Right lung (tissue), 5 donors: ENCODE data around the gene GDF7. TPM values are rescaled to one million over a fixed set of nuclear protein-coding genes. Genes with fewer than 3 reads are reported as not detected.

Experiments
- DNase-seq, 2 donors: peaks; one replicate each; pipeline ENCODE4 v3.0.0-alpha.2; 2013
- polyA plus RNA-seq, 5 donors: library from polyadenylated mRNA; unstranded; fragments of 120-200 nt; gene quantifications; one replicate each; pipeline versions ENCODE4 v1.2.1 to v1.2.3, GENCODE V29; 2013; ENCODE audit warnings: inconsistent platforms in 1 of 5, low replicate concordance in 1 of 5; ENCODE audit not compliant: insufficient read length in 5 of 5, insufficient read depth in 1 of 5

Gene GDF7
- polyA plus RNA-seq, 5 donors: 0.16 to 0.40 (median 0.36) TPM

DNA sequence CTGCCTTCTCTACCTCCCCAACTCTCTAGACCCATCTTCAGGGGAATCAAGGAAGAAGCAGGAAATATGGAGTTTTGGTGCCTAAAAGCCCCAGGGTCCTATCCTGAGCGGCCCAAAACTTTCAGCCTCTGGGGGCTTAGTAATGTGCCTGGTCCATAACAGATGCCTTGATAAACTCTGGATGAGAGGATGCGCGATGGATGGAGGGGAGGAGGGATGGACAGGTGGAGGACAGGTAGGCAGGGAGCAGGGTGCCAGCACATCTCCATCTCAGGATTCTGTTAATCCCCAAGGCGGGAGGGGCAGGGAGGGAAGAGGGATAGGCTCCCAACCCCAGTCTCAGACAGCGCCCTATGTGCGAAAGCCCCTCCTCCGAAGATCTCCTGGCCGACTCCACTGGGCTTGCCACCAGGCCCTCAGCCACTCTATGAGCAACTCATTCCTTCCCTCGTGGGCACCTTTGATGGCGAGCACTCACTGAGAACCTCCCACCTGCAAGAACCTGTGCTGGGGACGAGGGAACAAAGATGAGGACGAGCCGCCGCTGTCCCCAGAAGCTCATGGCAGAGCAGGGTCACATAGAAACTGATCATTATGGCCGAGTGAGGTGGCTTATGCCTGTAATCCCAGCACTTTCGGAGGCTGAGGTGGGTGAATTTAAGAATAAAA is 39.1 kb upstream of the GDF7 start:
- no peak for DNase-seq

DNA sequence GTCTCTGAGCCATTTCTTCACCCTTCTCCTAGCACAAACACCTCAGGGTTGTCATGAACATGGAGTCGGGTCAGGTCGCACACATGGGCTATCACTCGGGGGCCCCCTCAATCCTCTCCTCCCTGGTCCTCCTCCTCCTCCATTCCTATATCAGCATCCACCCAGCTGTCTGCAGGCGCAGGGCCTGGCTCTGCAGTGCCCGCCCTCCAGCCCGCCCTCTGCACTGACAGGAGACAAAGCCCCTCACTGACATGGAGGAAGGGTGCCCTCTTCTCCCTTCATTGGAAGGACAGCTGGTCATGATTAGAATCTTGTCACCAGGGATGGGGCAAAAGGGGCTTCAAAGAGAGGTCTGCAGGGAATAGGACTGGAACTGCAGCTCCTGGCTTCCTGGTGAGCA is 37.8 kb upstream of the GDF7 start:
- no peak for DNase-seq

DNA sequence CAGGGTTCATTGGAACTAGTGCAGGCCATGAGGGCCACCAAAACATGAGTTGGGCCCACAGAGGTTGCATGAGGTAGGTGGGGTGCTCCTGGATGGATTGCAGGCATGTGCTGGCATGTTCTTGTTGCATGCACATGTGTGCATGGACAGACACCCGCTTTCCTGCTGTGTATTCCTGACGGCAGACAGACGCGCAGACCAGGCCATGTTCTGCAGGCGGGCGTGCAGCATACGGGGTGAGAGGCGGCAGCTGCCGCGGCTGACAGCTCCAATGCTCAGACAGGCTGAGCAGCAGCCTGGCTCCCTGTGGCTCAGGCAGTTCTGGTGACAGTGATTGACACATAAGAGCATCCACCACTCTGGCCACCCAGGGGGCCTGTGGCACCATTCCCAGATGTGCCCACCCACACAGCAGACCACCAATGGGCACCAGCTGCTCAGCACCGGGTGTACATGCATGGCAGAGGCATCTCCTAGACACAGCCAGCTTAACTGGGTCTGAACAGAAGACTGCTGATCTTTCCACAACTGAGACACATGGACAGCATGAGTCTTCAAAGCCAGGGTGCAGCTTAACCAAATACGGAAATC is 37.3 kb upstream of the GDF7 start:
- DNase-seq: no peak

DNA sequence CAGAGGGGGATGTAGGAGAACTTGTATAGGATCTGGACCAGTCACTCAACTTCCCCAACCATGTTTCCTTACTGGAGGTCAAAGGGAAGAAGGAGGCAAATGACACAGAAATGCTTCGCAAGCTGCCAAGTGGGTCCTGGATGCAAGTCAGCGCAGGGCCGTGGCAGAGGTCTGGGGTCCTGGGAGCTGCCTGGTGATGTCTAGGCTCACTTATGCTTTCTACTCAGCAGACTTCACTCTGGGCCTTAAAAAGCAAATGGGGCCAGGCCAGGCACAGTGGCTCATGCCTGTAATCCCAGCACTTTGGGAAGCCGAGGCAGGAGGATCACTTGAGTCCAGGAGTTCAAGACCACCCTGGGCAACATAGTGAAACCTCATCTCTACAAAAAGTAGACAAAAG is 36.0 kb upstream of the GDF7 start:
- no peak for DNase-seq

DNA sequence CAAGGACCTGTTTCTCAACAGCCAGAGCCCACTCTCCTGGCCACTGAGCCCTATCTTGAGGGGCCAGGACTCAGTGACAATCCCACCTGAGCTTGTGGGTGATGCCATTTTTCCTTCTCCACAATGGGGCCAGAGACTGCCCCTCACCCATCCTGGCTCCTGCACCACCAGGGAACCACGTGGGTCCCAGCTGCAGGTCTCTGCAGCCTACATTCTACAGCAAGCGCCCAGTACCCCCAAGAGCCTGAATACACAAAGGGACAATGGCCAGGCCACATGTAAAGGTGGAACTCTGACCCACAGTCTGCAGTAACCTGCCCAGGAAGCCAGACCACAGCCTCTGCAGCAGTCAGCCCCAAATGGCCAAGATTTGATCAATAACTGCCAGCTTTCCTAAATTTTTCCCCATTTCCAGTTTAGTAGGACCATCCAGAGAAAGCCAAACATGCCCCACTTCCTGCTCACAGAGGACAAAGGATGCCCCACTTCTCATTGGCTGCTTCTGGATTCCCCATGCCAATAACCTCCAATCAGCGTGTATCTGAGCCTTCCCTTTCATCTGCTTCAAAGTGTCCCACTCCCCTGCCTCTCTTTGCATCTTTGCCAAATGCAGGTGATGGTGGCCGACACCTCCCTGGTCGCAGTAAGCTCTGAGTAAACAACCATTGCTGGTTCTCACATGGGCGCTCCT is 35.2 kb upstream of the GDF7 start:
- DNase-seq: no peak

DNA sequence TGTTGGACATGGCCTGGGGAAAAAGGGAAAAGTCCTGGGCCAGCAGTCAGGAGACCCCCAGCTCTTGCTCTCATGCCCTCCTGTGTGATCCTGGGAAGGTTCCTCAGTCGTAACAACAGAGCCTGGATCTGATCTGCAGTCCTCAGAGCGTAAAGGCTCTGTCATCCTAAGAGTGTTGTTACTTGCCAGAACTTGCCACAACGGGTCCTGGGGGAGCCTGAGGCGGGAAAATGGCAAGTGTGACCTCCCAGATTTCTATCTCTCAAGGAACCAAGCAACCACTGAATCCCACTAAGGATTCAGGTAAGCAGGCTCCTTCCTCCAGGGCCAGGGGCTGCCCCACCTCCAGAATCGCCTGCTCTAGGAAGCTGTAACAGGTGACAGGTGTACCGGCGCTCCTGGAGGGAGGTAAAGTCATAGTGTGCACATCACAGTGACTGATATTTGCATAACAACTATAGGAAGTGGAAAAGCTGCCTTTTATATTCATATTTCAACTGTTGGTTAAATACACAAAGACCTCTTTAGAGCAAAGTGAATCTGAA is 34.4 kb upstream of the GDF7 start:
- no peak for DNase-seq

DNA sequence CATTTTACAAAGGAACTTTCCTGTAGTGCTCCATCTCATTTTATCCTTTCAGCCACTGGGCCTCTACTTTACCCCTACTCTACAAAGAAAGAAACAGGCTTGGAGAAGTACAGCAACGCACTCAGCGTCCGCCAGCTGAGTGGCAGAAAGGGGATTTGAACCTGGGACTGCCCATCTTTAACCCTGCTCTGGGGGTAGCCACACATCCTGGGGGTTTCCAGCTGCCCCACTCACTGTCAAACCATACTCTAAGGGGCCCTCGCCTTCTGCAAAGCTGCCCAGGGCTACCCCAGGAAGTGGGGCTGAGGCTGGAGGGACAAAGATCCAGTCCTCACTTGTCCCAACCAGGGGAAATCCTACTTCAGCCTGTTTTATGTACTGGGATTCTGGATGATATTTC is 33.9 kb upstream of the GDF7 start:
- DNase-seq: no peak

DNA sequence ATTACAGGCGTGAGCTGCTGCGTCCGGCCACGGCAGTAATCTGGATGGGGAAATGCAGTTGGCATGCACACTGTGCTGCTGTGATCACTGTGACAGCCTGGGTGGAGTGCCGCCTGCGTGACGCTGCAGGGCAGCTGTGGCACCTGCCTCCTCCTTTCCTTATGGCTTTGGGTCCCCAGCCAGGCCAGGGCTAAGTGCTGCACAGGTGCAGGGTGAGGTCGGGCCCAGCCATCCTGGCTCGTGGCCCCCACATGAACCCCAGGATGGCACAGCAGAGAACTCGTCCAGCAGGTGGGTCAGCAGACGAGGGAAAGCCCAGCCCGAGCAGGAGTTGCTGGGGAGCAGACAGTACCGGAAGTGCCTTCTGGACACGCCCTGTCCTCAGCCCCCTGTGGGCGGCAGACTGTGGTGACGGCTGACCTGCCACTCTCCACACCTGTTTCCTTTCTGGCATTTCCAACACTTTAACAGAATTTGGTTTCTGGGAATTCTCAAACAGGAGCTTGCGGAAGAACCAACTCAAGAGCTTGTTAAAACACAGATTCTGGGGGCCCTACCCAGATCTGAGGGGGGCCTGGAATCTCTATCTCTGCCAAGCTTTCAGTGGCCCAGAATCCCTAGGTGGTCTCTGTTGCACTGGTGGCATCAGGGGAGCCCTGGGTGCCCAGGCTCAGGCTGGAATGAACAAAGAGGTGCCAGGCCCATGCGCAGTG is 33.0 kb upstream of the GDF7 start:
- DNase-seq: peak in 1 of 2 donors; percentile 43

DNA sequence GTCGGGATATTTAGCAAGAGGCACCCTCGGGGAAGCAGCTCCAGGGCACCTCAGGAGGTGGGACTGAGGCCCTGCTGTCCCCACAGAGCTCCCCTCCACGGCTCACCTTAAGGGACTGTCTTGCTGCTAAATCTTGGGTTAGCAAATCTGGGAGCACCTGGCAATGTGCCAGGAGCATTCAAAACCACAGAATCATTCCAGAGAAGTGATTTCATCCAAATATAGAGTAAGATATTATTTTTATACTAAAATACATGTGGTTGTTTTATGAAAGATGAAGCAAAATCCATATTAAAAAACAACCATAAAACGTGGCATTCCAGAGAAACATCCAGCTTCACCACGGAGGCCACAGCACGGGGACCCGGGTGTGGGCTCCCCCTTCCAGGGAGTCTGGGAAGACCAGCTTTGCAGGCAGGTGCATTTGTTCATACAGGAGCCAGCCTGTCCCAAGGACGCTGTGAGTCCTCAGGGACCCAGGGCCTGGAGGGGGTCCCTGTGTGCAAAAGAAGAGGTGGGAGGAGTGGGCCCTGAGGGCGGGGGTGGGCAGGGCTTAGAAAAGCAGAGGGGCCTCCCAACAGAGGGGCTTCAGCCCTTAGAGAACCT is 32.3 kb upstream of the GDF7 start:
- DNase-seq: no peak

DNA sequence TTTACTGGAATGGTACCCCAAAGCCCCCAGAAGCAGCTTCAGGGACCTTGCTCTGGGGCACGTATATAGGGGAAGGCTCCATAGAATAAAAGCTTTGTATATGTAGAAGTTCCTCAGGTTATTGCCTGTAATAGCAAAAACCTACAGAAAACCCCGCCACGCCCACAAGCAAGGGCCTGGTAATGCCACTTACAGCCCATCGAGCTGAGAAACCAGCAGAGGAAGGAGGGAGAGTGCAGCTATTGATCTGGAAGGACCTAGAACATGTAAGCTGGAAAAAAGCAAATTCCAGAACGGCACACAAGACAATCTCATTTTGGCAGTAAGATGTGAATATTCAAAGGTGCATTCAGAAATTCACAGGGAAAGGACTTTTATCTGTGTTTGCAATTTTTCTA is 31.8 kb upstream of the GDF7 start:
- no peak for DNase-seq

DNA sequence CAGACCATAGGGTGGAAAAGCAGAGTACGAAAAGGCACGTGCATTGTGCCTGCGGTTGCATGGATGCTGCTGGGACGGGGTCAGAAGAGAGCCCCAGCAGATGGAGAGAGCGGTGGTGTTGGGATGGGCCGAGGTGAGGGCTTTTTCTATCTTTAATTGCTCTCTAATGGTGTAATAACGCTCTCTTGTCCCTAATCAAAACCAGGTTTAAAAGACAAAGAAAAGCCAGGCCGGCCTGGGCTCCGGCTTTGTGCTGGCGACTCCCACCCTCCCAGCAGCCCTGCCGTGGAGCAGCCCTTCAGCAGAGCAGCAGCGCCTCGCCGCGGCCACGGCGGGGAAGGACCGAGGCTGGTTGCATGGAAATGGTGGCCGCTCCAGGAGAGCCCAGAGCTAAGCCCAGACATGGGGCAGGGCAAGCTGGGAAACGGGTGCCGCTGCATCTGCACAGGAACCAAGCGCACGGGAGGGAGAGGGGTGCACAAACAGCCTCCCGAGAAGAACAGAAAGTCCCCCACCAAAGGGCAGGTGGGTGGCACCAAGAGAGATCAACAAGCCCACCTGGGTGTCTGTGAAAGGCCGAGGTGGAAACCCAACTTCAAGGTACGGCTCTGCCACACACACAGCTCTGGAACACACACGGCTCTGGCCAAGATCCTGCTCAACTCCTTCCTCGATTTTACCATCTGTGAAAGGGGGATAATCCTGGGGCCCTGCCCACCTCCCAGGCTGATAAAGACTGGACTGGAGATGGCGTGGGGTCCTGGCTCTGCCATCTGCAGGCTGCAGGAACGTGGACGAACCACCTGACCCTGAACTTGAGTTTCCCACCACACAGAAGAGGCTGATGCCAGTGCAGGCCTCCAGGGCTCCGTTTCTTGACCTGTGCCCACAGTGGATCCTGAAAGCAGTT is 31.0 kb upstream of the GDF7 start:
- DNase-seq: peak in 1 of 2 donors; percentile 84

DNA sequence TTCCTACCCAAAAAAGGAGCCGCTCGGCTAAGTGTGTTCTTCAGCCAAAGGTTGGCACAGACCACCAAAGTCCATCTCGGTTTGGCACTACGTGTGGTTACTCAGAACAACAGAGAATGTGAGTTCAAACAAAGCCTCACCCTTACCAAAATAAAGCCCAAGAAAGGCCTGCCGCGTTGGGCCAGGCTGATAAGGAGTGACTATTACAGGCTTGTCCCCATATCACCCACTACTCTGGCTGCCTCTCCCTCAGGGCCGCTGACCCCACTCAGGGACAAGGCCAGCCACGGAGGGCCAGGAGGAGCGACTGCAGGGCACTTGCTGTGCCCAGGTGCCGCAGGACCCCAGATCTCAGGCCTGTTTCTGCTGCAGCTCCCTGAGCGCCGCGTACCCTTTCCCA is 29.8 kb upstream of the GDF7 start:
- no peak for DNase-seq

DNA sequence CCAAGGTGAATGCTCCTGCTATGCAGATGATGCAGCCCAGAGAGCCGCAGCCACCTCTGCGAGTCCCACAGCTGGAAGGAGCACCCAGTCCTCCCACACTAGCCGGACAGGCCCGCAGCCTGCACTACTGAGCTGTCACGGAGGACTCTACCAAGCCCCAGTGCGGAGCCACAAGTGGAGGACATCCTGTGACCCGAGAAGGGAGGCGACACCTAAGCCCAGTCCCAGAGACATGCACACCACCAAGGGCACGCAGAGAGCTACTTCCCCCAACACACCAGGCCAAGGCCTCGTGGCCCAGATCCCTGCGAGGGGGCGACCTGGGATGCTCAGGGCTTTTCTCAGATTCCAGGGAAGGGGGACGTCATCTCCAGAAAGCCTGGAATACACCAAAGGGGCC is 28.9 kb upstream of the GDF7 start:
- no peak for DNase-seq

DNA sequence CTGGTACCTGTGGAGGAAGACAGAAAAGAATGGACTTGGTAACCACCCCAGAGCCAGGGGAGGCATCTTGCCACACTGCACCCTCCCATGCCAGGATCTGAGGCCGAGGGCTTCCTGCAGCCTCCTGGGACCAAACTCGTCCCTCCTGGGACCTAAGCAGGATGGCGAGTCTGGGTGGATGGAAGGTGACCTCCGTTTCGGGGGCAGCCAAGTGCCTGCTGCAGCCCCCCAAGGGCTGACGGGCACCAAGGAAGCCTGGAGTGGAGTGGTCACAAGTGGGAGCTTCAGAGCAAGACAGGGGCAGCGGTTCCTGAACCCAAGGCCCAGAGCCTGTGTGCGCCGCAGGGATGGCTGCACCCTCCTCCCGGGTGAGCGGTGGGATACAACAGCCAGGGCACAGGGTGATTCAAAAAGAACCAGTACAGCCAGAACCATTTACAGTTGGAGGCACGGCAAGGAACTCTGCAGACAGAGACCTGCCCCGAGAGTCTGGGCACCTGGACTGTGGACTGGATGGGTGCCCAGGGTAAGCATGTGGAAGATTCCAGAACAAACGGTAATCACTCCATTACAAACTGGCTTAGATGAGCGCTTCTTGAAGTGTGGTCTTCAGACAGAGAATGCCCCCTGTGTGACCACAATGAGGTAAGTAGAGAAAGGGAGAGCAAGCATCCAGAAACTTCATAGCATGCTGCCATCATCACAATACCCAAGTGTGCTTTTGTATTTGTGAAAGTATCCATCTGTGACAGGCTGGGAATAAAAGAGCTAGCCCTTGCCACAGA is 28.1 kb upstream of the GDF7 start:
- no peak for DNase-seq

DNA sequence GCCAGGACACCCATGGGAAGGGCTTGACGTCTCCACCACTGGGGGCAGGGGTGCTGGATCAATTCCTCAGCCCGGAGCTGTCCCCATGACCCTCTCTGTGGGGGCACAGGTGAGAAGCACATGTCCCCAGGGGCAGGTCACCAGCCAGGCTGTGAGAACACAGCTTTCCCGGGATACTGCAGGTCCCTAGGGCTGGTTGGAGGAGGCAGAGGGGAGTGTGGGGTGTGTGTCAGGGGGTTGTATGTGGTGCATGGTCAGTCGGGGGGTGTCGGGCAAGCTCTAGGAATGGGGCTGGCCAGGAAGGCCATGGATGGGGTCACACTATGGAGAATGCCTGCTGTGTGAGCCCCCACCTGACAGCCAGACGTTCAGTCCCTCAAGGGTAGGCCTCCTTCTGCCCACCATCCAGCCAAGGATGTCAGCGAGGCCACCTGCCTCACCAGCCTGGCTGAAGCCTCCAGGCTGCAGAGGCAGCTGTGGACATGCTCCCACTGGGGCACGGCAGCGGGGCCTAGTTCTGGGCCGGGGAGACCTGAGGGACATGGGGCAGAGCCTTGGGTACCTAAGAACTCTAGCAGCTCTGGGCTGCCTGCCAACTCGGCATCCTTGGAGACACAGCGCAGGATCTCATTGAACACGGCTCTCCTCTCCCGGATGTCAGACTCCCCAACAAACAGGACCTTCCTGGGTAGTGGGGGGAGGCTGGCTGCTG is 26.4 kb upstream of the GDF7 start:
- DNase-seq: no peak

DNA sequence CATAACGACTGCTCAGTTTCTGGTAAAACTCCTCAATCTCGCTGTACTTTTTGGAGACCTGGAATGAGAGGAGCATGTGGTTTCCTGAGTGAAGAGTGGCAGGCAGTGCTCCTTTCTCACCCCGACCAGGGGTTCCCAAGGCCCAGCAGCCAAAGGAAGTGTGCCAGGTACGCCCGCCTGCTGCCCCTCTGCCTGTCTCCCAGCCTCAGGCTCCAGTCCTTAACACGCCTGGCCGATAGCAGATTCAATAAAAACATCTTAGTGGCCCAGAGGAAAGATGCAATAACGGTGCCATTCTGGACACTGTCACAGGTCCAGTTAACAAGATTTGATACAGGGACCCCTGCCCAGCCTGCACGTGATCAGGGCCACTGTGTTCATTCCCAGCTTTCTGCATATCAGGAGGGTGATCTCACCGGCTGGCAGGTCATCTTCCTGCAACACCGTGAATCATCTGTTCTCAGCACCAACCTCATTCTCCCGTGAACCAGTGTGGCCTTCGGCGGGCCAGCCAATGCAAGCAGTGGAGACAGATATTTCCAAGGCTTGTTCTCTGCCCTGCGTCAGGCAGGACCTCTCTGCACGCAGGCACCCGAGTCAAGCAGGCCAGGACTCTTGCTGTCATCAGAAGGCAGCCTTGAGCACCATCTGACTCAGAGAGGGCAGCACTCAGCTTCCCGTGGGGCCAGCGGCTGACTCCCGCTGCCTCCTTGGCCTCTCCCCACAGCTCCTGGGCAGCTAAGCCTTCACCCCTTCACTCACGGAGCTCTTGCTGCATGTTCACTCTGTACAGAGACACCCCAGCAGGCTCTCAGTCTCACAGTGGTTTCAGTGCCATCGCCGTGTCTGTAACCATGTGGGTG is 25.6 kb upstream of the GDF7 start:
- DNase-seq: no peak

DNA sequence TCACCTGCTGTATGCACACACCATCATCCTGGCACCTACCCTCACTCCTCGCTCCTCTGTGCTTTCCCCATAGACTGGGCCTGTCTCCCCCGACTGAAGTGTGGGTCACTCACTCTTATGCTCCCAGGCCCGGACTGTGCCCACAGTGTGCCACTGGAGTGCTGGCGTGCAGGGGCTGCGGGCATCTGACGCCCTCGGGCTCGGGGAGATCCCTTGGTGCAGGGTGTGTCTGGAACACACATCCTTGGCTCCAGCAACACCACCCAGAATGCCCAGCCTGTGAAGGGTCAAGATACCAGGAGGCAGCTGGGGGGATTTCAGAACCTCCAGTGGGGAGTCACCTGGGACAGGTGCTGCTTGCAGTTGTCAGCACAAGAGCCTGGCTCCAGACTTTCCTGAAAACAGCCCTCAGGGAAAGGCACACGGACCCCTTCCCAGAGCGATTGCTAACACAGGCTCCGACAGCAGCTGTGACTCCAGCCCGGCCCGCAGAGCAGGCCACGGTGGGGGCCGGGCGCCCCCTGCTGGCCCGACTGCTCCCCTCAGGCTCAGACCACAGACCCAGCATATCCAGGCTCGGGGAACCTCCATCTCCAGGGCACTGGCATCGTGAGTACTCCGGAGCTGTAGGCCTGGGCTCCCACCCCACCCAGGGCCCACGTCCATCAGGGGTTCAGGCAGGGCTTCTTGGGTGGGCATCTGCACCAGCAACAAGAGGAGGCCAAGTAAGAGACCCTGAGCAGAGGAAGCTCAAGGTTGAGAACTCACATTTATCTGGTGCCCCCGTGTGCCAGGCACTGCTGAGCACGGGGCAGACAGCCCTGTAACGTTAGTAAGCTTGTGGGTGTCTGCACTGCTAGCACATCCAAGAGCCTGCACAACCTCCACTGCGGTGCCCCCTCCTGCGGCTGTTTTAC is 24.6 kb upstream of the GDF7 start:
- peak in 1 of 2 donors; percentile 69 for DNase-seq
